CD4-positive, alpha-beta T cell treated with Interferon alpha-2 for 1 hour (primary cell): ENCODE data around the gene NR6A1.
"Not testable (repeated sequence)": the region's sequence is repeated elsewhere in the genome, so short reads cannot be mapped to it uniquely, and the experiment has no call there.

ENCODE experiments used
- DNase-seq, 2 donors: peaks; one replicate each; pipeline ENCODE4 v3.0.0-alpha.2; 2020 to 2022

The NR6A1 gene

DNA sequence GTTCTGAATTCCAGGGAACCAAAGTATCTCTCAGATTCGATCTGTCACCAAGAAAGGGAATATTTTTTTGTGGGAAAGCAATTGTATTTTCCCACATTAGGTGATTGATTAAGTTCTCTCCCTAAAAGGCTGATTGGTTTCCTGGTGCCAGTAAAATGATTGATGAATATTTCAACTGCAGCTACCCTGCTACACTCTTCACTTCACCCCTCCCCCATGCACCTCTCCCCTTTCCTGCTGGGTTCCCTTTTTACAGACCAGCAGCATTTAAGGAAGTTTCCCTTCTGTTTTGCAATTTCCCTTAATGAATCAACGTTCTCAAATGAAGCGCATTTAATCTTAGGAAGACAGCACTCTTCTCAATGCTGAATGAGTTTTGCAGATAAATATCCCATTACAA lies 13.1 kb downstream of the NR6A1 start:
- peak in 1 of 2 donors; percentile 30 for DNase-seq

DNA sequence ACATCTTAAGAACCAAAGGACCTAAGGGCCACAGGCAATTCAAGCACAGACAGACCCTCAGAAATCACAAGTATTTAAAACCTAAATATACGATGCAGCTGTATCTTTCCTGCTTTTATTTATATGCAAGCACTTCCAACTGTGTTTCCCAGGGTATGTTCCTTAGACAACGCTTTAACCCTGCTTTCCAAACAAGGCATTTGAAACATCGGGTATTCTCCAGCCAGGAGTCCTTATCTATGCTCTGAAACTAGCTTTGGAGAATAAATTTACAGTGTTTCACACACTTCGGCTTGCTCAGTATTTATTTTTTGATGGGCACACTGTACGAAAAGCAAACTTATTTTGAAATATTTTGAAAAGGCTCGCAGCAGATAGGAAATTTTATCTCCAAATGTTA lies 13.5 kb downstream of the NR6A1 start:
- DNase-seq = no peak

DNA sequence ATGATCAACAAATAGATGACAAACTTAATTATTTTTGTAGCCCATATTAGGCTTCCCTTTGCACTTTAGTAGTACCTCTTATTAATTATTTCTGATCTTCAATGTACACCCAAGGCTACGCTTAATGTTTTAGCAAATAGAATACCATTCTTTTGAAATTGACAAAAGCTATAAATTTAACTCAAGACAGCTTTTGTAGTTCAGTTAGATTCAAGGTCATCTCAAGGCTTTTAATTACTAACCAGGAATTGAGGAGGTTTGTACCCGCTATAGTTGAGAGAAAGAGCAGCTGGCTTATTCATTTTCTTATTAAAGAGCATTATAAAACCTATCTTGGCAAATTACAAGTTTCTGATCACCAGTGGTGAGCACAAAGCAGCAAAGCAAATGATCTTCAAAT lies 15.1 kb downstream of the NR6A1 start:
- no peak for DNase-seq

DNA sequence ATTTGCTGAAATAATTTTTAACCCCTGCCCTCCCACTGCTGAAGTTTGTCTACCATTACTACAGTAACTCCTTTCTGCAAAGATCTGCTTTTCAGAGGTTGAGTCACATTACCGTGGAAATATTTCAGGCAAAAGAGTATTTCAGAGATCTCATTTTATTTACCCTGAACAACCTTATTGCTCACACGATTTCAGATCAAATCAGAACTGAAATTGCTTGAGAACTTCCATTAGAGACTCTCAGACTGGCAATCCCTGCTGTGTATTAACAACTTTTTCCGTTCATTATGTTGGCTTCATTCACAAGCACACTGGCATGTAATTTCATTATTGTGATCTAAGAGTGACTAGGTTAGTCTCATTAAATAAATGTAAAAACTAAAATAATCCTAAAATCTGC lies 16.1 kb downstream of the NR6A1 start:
- no peak for DNase-seq

DNA sequence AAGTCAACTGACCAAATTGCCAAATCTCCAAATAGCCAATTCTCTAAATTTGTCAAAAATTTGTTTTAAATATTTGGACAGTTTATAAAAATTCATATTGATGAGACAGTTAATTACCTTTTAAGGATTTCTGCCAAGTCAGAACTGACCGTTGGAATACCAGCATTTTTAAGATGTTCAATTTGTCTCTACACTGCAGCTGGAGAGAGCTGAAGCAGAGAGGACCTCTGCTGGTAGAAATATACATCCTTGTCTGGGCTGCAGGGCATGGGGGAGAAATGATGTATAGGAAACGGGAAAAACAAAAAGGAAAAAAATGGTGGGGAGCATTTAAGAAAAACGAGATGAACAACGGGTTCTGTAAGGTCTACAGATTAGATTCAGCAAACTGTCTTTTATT lies 16.8 kb downstream of the NR6A1 start:
- DNase-seq = no peak

DNA sequence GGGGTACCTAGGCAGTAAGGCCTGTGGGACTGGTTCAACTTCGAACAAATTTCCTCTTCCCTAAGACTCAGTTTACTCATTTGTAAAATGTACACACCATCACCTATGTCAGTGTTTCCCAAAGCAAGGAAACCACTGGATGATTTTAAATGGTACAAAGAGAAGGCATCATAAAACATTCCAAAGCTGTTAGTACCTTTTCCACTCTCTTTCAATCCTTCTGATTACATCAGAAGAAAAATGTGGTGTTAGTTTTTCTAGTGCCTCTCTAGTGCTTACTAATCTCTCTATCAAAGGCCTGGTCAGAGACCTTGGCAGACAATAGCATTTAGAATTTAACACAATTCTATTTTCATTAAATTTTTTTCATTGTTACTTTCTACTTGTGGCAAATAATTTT lies 18.1 kb downstream of the NR6A1 start:
- DNase-seq = no peak

DNA sequence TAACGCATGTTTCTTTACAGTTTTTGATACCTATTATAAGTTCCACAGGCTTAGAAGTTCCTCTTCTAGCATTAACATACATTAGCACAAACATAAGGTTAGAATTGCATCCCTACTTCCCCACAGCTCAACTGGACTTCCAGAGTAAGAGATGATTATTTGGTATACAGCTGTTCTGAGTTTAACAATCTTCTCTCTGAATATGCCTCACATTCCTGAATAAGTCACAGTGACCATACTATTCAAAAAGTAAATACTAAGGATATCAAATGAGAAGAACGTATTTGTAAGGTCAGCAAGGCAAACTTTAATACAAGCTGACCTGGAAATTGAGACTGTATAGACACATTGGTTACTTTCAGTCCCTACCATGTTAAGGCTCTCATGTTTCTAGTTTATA lies 21.3 kb downstream of the NR6A1 start:
- no peak for DNase-seq

DNA sequence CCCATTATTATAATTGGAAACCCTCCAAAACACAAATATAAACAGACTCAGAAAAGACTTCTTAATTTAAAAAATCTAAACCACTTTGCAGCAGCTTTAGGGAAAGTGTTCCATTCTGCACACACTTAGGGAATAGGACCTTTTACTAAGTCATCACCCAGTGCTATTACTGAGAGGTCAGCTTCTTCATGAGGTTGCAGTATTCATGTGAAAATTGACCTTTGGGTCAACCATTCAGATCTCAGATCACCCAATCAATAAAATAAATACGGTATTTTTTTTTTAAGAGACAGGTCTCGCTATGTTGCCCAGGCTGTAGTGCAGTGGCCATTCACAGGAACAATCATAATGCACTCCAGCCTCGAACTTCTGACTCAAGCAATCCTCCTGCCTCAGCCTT lies 21.8 kb downstream of the NR6A1 start:
- no peak for DNase-seq

DNA sequence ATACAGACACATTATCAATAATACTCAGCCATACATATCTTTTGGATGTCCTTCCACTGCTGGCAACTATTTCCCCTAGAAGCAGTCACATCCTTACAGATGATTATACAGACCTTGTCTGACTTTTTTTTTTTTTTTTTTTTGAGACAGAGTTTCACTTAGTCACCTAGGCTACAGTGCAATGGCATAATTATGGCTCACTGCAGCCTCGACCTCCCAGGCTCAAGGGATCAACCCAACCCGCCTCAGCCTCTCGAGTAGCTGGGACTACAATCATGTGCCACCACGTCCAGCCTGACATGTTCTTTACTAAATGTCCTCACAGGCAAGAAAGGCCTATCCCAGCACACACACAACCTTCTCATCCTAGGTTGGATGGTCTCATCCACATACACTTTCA lies 24.0 kb downstream of the NR6A1 start:
- DNase-seq = no peak

DNA sequence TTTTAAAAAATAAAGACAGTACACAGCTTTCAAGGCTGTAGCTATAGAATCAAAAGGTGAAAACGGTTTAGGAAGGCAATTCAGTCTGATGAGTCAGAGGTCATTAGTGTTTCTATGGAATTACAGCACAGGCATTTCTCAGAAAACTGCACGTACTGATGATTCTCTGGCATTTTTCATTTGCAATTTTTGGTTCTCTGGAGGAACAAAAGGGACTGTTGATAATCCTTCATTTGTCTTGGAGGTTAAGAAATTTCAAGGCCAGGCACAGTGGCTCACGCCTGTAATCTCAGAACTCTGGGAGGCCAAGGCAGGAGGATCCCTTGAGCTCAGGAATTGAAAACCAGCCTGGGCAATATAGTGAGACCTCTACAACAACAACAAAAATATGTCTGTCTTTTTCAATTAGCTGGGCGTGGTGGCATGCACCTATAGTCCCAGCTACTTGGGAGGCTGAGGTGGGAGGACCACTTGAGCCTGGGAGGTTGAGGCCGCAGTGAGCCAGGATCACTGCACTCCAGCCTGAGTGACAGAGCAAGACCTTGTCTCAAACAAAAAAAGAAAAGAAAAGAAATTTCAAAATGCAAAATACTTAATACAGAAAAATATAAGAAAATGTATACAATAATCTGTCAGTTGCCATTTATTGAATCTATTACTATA lies 27.3 kb downstream of the NR6A1 start:
- no peak for DNase-seq

DNA sequence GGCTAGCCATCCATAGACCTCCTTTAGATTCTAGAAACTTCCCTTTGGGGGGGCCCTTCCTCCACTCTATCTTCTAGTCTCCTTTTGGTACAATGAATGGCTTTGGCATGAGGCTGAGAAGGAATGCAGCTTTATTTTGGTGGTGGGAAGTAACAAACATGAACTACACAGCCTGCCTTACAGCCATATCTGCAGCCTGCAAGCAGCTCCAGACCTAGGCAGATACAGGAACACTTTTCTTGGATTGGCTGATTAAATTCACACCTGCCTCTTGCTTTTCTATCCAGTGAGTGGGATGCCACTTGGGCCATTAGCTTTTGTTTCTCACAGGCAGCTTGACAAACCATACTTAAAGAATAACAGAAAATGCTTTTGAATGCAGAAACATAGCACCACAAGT lies 28.2 kb downstream of the NR6A1 start:
- no peak for DNase-seq

DNA sequence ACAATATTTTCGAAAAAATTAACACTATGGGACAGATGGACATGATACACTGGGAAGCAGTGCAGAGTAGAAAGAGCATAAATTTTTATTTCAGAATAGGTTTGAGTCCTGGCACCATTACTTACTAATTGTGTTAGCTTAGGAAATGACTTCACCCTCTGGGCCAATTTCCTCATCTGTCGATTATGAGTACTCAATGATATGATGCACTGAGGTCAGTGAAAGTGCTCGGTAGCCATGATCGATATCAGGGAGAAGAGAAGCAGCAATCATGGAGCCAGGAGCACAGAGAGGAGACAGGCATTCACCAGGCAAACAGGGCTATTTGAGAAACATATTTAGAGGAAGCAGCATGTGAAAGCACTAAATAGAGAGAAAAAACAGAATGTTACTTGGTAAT lies 29.4 kb downstream of the NR6A1 start:
- no peak for DNase-seq

DNA sequence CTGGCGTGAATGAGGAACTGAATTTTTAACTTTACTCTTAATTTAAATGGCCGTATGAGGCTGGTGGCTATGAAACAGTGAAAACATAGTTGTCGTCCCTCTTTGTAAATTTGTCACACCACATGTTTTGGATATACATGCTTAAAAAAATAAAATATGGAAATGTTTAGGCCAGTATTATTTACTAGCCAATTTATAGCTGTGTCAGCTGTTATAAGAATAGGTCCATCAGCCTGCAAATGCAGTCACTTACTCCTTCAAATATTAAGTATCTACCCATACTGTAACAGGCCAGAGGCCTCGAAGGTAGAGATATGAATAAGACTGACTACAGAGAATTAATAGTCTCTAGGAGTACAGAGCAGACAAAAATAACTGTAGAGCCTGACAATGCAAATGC lies 30.0 kb downstream of the NR6A1 start:
- no peak for DNase-seq

DNA sequence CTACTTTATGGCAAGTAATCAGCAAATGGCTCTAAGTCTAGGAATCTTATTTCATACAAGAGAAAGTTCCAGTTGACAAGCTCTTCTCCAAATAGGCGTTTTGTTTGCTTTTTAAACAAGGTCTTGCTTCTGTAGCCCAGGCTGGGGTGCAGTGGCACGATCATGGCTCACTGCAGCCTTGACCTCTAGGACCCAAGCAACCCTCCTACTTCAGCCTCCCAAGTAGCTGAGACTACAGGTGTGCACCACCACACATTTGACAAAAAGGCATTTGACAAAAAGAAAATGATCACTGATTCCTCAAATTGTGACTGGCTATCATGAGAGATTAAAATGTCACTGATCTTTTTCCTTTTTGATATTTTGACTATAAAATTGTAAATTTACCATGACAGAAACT lies 31.8 kb downstream of the NR6A1 start:
- no peak for DNase-seq

DNA sequence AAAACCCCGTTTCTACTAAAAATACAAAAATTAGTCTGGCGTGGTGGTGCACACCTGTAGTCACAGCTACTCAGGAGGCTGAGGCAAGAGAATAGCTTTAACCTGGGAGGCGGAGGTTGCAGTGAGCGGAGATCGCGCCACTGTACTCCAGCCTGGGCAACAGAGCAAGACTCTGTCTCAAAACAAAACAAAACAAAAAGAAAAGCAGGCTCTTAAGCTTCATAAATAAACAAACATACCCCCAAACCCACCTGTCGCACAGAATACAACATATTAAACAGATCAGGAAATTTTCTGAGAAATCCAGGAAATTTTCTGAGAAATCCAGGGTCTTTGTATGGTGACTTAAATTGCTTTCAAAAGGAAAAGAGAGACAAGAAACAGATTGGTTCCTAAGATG lies 33.0 kb downstream of the NR6A1 start:
- DNase-seq = not testable (repeated sequence)

DNA sequence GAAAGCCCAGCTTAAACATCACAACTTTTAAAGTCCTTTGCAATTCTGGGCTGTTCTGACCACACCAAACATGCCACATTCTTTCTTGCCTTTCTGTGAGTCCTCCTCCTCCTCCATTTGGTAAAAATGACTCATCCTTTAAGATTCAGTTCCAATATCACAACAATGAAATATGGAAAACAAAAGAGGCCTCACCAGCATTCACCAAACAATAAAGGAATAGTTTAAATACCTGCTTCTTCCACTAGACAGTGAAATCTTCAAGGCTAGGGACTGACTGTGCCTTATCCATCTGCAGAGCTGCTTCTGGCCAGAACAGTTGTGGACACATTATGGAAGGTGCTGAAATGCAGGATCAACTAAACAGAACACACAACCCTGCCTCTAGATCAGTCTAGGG lies 36.0 kb downstream of the NR6A1 start:
- DNase-seq = no peak

DNA sequence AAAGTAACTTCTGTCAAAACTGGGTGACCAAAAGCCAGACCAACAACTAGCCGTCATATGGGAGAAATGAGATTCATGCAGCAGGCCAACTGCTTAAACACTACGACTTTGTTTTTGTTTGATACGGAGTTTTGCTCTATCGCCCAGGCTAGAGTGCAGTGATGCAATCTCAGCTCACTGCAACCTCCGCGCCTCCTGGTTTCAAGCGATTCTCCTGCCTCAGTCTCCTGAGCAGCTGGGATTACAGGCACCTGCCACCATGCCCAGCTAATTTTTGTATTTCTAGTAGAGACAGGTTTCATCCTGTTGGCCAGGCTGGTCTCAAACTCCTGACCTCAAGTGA lies 36.4 kb downstream of the NR6A1 start:
- not testable (repeated sequence) for DNase-seq

DNA sequence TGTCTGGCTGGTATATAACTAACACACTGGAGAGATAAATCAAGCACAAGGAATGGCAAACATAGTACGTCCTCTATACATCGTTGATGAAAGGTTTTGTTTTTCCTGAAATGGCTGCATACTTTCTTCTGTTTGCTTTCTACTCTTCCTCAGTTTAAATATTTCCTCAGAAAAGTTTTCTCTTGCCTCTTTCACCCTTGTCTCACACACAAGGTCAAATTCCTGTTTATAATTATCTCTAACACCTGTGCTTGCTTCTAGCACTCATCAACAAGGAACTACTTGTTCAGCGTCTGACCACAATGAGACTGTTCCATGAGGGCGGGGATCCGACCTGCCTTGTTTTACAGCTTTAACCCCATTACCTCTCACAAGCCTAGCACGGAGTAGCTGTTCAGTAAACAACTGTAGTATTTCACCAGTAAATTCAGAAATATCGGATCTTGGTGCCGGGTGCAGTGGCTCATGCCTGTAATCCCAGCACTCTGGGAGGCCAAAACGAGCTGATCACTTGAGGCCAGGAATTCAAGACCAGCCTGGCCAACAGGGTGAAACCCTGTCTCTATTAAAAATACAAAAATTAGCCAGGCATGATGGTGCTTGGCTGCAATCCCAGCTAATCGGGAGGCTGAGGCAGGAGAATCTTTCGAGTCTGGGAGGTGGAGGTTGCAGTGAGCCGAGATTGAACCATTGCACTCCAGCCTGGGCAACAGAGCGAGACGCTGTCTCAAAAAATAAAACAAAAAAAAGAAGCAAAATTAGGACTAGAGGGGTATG lies 37.0 kb downstream of the NR6A1 start:
- DNase-seq = no peak

DNA sequence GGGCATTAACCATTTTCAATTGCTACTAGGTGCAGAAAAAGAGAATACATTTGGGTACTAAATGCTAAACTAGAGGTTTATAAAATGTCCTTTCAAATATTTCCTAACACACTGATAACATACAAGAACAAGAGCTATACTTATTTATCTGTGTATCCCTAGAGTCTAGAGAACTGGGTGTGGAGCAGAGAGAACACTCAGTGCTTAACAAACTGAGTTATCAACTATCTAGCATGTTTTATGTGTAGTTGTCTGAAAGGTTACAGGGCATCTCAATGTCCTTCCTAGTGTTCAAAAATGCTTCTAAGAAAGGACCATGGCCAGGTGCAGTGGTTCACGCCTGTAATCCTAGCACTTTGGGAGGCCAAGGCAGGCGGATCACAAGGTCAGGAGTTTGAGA lies 40.3 kb downstream of the NR6A1 start:
- no peak for DNase-seq

DNA sequence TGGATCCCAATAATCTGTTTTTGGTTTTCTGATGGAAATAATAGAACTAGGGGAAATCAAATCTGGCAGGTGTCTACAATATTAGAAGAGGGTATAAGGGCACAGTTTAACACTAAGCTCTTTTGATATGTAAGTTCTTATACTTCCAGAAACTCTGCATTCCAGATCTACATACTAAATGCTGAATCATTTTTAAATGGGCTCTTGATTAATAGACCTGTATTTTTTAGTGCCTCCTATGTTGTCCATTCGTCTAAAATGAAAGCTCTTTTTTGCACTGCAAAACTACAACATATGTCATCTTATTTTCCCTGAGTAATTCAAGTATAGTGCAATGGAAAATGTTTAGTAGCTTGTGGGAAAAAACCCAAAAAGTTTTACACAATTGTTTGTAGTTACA lies 44.2 kb downstream of the NR6A1 start:
- DNase-seq = no peak

DNA sequence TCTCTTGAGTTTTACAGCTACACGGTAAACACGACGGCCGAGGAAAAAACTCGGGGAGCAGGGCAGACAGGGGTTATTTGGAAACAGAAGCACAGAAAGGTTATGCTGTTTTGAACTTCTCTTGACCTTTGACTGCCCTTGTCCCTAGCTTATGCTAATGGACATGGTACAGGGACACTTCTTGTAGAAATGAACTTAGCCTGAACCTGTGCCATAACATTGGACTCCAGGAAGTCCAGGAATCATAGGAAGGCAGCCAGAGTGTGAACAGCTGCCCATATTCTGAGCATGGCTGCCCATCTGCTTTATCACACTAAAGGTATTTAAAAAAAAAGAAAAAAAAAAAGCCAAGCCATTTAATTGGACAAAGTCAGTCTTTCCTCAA lies 46.1 kb downstream of the NR6A1 start:
- no peak for DNase-seq

DNA sequence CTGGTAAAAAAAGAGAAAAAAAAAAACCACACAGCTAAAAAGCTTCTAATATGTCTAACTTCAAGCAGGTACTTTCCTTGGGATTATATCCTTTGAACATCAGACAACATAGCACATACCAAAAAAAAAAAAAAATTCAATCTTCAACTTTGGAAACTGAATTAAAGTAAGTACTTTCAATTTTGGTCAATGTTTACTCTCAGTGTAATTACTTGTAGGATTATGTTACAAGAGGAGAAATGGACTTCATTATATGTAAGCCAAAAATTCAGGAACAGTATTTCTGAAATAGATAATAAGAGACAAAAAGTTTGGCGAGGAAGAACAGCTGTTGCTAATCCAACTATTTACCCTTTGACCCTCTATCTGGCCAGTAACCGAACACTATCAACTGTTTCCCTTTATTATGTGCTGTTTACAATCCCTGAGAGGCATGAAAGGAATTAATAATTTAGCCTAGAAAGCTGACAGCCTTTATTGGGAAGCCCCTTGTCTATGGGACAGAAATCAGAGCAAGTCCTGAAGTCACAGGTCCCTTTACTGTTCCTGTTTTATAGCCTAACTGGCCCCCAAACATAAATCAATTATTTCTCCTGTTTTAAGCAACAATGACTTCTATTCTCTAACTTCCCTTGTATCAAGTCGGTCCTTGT lies 46.6 kb downstream of the NR6A1 start:
- DNase-seq = no peak

DNA sequence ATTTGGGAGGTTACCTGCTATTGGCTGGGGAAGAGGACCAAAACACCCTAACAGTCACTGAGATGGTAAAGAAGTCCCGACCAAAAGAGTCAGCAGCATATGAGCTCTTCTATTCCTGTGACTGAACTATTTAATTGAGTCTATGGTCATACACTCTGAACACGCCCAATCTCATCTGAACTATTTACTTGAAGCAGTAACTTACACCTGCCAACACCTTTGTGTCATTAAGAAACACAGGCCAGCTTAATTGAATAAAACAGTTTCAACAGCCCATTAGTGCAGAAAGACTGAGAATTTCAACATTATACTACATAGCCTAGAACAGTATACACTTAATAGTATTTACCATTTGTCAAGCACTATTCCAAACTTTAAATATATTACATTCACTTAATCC lies 47.8 kb downstream of the NR6A1 start:
- no peak for DNase-seq

DNA sequence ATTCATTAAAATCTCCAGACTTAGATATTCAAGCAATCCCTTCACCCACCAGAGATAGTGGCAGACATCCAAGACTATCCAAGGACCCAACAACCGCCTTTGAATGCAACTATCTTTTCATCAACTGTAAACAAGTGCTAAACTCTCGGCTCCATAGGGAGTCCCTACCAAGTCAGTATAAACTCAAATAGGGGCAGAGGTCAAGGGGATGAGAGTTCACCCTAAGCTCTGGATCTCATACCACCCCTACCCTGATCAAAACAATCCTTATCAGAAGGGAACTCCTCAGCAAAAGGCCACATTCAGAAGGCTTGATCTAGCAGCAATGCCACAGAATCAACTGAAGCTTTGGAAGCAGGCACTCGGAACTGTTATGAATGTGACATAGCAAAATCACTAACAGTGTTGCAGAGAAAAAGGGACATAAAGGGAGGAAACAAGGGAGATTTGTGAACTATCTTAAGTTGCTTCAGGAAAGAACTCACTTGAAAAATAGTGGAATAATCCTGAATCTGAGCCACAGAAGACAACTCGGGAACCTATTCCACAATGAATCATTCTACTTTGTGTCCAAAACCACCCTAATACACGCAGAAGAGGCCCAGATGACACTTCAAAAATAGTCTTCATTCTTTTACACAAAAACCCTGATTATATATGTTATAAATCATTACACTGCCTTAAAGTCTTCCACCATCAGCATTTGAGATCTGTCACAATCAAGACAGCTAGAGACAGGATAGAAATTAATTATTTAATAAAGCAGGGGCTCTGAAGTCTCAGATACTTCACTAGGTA lies 49.8 kb downstream of the NR6A1 start:
- no peak for DNase-seq
